HG02571 (cell line): ENCODE results near the gene DHX58.
A peak's percentile ranks its signal among the peaks of the same experiment; 100 is the strongest.

ENCODE experiments used
- ATAC-seq: cut with Tn5 transposase; IDR thresholded peaks from one replicate; pipeline ENCODE4 v1.9.1; 2021; ENCODE audit warnings: mild to moderate bottlenecking, moderate library complexity; ENCODE audit not compliant: unreplicated experiment

Gene DHX58

GRCh38 chr17:42130310-42130936 lies 17.9 kb upstream of the DHX58 start:
- ATAC-seq = no peak

DNA sequence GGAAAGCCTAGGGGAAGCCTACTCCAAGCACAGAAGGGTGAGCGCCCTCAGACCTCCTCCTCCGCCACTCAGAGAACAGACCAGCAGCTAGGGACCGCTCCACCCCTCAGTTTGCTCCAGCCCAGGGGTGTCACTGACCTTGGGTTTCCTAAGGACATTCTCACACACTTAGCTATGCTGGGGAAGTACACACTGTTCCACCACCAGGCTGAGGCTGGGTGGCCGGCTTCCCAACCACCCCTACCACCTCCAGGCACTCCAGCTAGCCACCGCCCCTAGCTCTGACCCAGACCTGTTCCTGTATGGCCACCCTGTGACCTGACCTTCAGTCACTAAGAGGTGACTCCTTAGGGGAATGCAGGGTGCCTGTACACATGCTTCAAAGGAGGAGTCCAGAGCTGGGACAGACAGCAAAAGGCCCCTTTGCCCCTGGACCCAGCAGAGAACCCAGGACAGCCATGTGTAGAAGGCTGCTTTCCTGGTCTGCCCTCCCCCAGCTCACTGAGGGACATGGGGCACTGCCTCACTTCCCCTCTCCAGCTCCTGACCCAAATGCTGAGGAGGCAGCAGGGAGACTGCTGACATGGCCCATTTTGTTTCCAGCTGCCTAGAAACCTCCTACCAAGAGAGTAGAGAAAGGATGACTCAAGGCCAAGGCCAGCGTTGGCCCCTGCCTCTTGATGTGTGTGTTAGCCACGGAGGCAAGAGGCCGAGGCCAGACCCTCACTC lies 16.8 kb upstream of the DHX58 start:
- no peak for ATAC-seq

DNA sequence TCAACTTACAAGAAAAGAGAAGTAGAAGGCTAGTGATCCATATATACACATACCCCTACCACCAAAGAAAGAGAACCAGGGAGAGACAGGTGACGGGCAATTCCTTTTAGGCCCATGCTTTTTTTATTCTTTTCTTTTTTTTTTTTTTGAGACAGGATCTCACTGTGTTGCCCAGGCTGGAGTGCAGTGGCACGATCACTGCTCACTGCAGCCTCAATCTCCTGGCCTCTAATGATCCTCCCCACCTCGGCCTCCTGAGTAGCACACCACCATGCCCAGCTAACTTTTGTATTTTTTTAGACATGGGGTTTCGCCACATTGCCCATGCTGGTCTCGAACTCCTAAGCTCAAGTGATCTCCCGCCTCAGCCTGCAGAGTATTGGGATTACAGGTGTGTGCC lies 14.9 kb upstream of the DHX58 start:
- no peak for ATAC-seq

GRCh38 chr17:42126836-42127235 lies 14.3 kb upstream of the DHX58 start:
- no peak for ATAC-seq

GRCh38 chr17:42125565-42125964 lies 13.1 kb upstream of the DHX58 start:
- no peak for ATAC-seq

- no peak for ATAC-seq
These were observed 11.7 kb upstream of the DHX58 start for GRCh38 chr17:42124256-42124655.

GRCh38 chr17:42122371-42123303 lies 10.1 kb upstream of the DHX58 start, which contains the start of gene HSPB9:
Gene HSPB9 (plus strand): TSS chr17:42122804. CDS start chr17:42122851, 47 bp downstream.
- no peak for ATAC-seq

DNA sequence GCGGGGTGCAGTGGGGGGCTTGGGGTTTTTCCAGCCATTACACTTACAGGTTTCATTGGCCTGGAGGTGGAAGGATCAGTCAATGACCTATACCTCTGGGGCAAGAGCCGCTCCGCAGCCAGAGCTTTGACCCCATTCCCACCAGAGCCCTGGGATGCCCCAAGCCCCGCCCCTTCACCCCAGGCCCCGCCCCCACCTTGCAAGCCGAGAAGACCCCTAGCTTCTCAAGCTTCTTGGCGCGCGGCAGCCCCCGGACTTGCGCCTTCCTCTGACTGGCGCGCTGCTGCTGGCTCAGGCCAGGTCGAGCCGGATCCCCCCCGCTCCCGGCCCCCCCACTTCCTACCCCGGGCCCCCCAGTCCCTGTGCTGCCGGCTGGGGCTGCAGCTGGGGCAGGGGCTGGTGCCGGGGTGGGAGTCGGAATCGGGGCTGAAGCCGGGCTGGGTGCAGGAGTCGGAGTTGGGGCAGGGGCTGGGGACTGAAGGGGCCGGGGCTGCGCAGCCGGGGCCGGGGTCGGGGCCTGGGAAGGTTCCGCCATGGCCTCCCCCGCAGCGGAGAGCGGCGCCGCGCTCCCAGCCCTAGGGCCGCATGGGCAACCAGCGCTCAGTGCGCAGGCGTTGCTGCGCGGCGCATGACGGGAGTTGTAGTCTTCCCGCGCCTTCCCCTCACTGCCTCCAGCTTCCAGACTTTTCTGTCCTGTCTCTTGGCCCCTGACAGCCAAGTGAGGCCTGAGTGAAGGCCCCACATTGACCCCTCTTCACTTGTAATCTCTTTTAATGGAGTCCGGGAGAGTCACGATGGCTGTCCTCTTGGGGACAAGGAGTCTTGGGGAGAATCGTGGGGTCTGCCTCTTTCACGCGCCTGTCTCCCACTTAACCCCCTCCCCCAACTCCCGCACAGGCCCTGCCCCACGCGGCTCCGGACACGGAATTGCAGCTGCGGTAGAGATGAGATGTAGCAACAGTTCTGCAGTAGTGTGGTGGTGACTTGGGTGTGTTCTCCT lies 8.6 kb upstream of the DHX58 start, which contains the start of gene KAT2A:
Gene KAT2A, minus strand, starts transcription at position 598 of the 1,000 bp plus-strand sequence. Its CDS starts 63 bp downstream, at position 535.
- peak; percentile 66 for ATAC-seq

GRCh38 chr17:42120161-42120769 lies 7.8 kb upstream of the DHX58 start:
- no peak for ATAC-seq

DNA sequence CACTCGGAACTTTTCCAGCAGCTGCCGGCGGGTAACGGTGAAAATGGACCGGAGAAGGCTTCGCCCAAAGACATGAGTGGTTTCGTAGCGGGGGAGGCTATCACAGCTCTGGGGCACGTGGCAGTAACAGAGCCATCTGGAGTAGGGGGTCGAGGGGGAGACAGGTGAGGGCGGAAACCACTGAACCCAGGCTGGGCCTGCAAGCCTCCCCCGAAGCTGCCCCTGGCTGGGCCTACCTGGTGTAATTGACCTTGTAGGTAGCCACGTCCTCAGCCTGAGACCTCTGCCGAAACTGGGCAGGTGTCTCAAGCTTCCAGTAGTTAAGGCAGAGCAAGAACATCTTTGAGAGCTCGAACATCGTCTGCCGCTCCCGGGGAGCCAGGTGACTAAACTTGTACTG lies 6.8 kb upstream of the DHX58 start:
- ATAC-seq = no peak

GRCh38 chr17:42118545-42118944 lies 6.0 kb upstream of the DHX58 start:
- no peak for ATAC-seq

DNA sequence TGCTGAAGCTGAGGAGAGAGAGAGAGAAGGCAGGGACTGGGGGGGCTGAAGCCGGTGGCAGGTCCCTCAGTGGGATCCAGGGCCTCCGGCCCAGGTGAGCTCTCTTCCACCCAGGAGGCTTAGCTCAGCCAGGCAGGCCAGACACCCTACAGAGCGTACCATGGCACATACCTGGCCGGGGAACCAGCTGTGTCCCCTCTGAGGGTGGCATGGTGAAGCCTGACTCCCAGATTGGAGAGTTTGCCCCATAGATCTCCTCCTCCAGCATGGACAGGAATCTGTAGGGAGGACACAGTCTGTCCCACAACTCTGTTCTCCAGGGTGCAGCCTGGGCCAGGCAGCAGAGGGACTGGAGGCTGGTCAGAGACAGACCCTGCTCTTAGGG lies 5.6 kb upstream of the DHX58 start:
- no peak for ATAC-seq

GRCh38 chr17:42117397-42118125 lies 5.0 kb upstream of the DHX58 start:
- ATAC-seq = no peak

- ATAC-seq = no peak
These were observed 4.3 kb upstream of the DHX58 start for GRCh38 chr17:42116705-42117396.

GRCh38 chr17:42114118-42114517 lies 1.6 kb upstream of the DHX58 start:
- ATAC-seq = no peak

DNA sequence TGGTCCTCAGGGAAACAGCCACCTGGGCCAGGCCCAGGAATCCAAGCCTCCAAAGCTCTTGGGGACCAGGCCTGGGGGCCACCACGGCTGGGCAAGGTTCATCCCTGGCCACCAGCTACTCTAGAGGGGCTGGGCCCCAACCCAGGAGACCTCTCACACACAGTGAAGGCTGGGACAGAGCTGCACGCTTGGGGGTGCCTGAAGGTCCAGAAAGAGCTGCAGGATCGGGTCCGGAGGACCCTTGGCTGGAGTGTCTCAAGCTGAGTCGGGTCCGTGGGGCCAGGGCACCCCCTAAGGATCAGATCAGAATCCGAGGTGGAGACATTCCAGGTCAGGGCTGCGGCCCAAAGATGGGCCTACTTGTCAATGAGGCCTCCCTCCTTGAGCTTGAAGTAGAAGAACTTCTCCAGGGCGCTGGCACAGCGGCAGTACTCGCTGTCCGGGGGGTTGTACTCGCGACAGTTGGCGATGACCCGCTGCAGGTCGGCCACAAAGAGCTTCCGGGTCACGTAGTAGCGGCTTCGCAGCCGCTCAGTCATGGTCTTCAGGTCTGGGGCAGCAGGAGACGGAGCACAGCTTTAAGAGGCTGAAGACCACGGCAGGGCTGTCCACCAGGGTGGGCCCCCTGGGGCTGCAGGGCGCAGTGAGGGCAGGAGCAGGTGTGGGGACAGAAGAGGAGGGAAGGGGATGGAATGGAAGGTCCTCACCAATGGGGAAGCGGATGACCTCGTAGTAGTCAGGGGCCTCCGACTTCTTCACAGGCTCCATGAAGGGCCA lies 967 bp upstream of the DHX58 start:
- ATAC-seq = no peak

- ATAC-seq = peak; percentile 9
These were observed 503 bp downstream of the DHX58 start for GRCh38 chr17:42111871-42112551.
